ENCODE data around the gene ATG101.

- TF ChIP-seq CTCF (IDR thresholded peaks at IDR 0.05) (no peak), POLR2A (IDR thresholded peaks at IDR 0.05) (no peak)
Measured at GRCh38 chr12:52074971-52075724, 5.4 kb downstream of the ATG101 start.

All from uterus (tissue), 2 donors.